Breast epithelium (tissue), 3 donors: ENCODE measurements around the gene ZNF750.

Experiments used
- CTCF ChIP-seq, 3 donors: fragments of 450-650 bp; IDR thresholded peaks; one replicate each; pipeline ENCODE4 v1.5.1; 2016 to 2017; ENCODE audit warnings: antibody characterized with exemption in 3 of 3, mild to moderate bottlenecking in 3 of 3, moderate library complexity in 3 of 3
- POLR2A ChIP-seq: fragments of 450-650 bp; IDR thresholded peaks from one replicate; pipeline ENCODE4 v1.6.1; 2016; ENCODE audit warnings: antibody characterized with exemption, mild to moderate bottlenecking, moderate library complexity

- no peak for TF ChIP-seq CTCF (IDR thresholded peaks at IDR 0.05)
- TF ChIP-seq POLR2A = no peak
Observed at GRCh38 chr17:82883419-82884031, 43.7 kb upstream of the ZNF750 start.
